B cell (primary cell): ENCODE results near the gene LDLRAD2.

Experiments used
- CTCF ChIP-seq: fragments of 200-600 bp; IDR thresholded peaks from one replicate; pipeline ENCODE4 v1.8.0; 2022; ENCODE audit warnings: antibody characterized with exemption, mild to moderate bottlenecking
- EZH2 ChIP-seq: IDR thresholded peaks from 2 replicates; pipeline ENCODE4 v1.6.1; 2012; ENCODE audit warnings: borderline replicate concordance, low read depth, mild to moderate bottlenecking, moderate library complexity, low read length; ENCODE audit not compliant: insufficient read depth, poor library complexity, severe bottlenecking

GRCh38 chr1:21827141-21827679 is 15.1 kb downstream of the LDLRAD2 start:
- no peak for TF ChIP-seq CTCF
- TF ChIP-seq EZH2 = no peak
